ENCODE measurements around the gene C10orf90. TPM values are rescaled to one million over a fixed set of nuclear protein-coding genes. Genes with fewer than 3 reads are reported as not detected.

Gene C10orf90
- total RNA-seq, 4 donors from 2014 or later, result not detected

GRCh38 chr10:126536148-126536547, 134.3 kb downstream of the C10orf90 start:
- Histone ChIP-seq H3K27ac (no peak overlapping the region), H3K9me3 (no peaks in the 10 kb centered on the region), H3K36me3 (no peaks in the 10 kb centered on the region), H3K4me3 (no peak overlapping the region), H3K27me3 (no peaks in the 10 kb centered on the region), H3K4me1 (no peaks in the 10 kb centered on the region)
- TF ChIP-seq CTCF (IDR thresholded peaks at IDR 0.05) (no peak), POLR2A (IDR thresholded peaks at IDR 0.05) (no peak), EP300 (IDR thresholded peaks at IDR 0.05) (no peak)
- WGBS, 2 donors, result 61 to 68% methylated on average over 9 to 10 of the region's 10 CpGs
- no peak for DNase-seq (ENCODE audit: low spot score in 2 of 2)

GRCh38 chr10:126533644-126534043, 136.8 kb downstream of the C10orf90 start:
- TF ChIP-seq EP300 (IDR thresholded peaks at IDR 0.05), result no peak
- TF ChIP-seq POLR2A (IDR thresholded peaks at IDR 0.05), result no peak
- no peak for TF ChIP-seq CTCF (IDR thresholded peaks at IDR 0.05)
- 82 to 90% methylated on average over 5 of the region's 5 CpGs for WGBS, 2 donors
- Histone ChIP-seq H3K9me3 (no peaks in the 10 kb centered on the region), H3K4me3 (no peak overlapping the region), H3K27ac (no peak overlapping the region), H3K4me1 (no peaks in the 10 kb centered on the region), H3K27me3 (no peaks in the 10 kb centered on the region), H3K36me3 (no peaks in the 10 kb centered on the region)
- no peak for DNase-seq (ENCODE audit: low spot score in 2 of 2)

GRCh38 chr10:126528315-126528835, 142.1 kb downstream of the C10orf90 start:
- no peak overlapping the region for H3K4me3 ChIP-seq
- no peaks in the 10 kb centered on the region for H3K36me3 ChIP-seq
- H3K27me3 ChIP-seq, result no peaks in the 10 kb centered on the region
- H3K27ac ChIP-seq, result no peak overlapping the region
- no peak for TF ChIP-seq CTCF (IDR thresholded peaks at IDR 0.05)
- TF ChIP-seq POLR2A (IDR thresholded peaks at IDR 0.05), result no peak
- no peak for TF ChIP-seq EP300 (IDR thresholded peaks at IDR 0.05)
- 91 to 92% methylated on average over 8 of the region's 8 CpGs for WGBS, 2 donors
- H3K9me3 ChIP-seq, result no peaks in the 10 kb centered on the region
- DNase-seq (ENCODE audit: low spot score in 2 of 2), result no peak
- H3K4me1 ChIP-seq, result no peaks in the 10 kb centered on the region

- TF ChIP-seq POLR2A (IDR thresholded peaks at IDR 0.05), result no peak
- TF ChIP-seq CTCF (IDR thresholded peaks at IDR 0.05), result no peak
- TF ChIP-seq EP300 (IDR thresholded peaks at IDR 0.05), result no peak
These were observed 142.7 kb downstream of the C10orf90 start for GRCh38 chr10:126527645-126528314.

GRCh38 chr10:126525326-126525725, 145.2 kb downstream of the C10orf90 start:
- TF ChIP-seq POLR2A (IDR thresholded peaks at IDR 0.05) (no peak), EP300 (IDR thresholded peaks at IDR 0.05) (no peak), CTCF (IDR thresholded peaks at IDR 0.05) (no peak)
- Histone ChIP-seq H3K9me3 (no peaks in the 10 kb centered on the region), H3K36me3 (no peaks in the 10 kb centered on the region), H3K27ac (no peak overlapping the region), H3K4me3 (no peak overlapping the region), H3K4me1 (no peaks in the 10 kb centered on the region), H3K27me3 (no peaks in the 10 kb centered on the region)
- DNase-seq (ENCODE audit: low spot score in 2 of 2), result no peak
- WGBS, 2 donors, result 10 to 24% methylated on average over 7 of the region's 7 CpGs

More at GRCh38 chr10:126527645-126528314, 142.7 kb downstream of the C10orf90 start:
- DNase-seq (ENCODE audit: low spot score in 2 of 2), result no peak
- Histone ChIP-seq H3K27me3 (no peaks in the 10 kb centered on the region), H3K4me3 (no peak overlapping the region), H3K27ac (no peak overlapping the region), H3K4me1 (no peaks in the 10 kb centered on the region), H3K36me3 (no peaks in the 10 kb centered on the region), H3K9me3 (no peaks in the 10 kb centered on the region)
- 88 to 90% methylated on average over 9 of the region's 9 CpGs for WGBS, 2 donors
